GM20431 (cell line): Measurements from ENCODE around the gene TAMALIN.

Experiments used
- in situ Hi-C: fragments of 300-500 bp; cut with MseI, MboI; formaldehyde crosslinking; loops from one replicate; pipeline ENCODE4 v1.15.0; 2020; ENCODE audit warnings: low sequenced_read_pairs; ENCODE audit not compliant: unreplicated experiment

The TAMALIN gene

GRCh38 chr12:52063082-52063924 lies 56.6 kb downstream of the TAMALIN start:
- in situ Hi-C loops = no loop called here

GRCh38 chr12:52063981-52064649 lies 57.4 kb downstream of the TAMALIN start:
- in situ Hi-C loops = no loop called here
